Ovary (tissue), 9 donors: ENCODE results near the gene TNS4. TPM values are rescaled to one million over a fixed set of nuclear protein-coding genes. Genes with fewer than 3 reads are reported as not detected.

Source experiments
- DNase-seq, 5 donors: peaks; one replicate each; pipeline ENCODE4 v3.0.0-alpha.2; 2019 to 2020
- H3K27ac ChIP-seq, 2 donors: fragments of 200-600 bp; one replicate each; pipeline versions ENCODE4 v1.5.1 to v1.8.0; 2019 to 2022
- H3K27me3 ChIP-seq: fragments of 200-600 bp; one replicate; pipeline ENCODE4 v1.8.0; 2022
- H3K36me3 ChIP-seq: fragments of 200-600 bp; sonication (generic); one replicate; pipeline ENCODE4 v1.5.1; 2019
- H3K4me1 ChIP-seq: one replicate; pipeline ENCODE4 v1.8.1; 2013; ENCODE audit warnings: mild to moderate bottlenecking, moderate library complexity; ENCODE audit not compliant: insufficient read depth
- H3K4me3 ChIP-seq: fragments of 200-600 bp; sonication (generic); one replicate; pipeline ENCODE4 v1.5.1; 2017
- H3K9me3 ChIP-seq, 2 donors: fragments of 200-600 bp in 1 of 2; sonication (generic) in 1 of 2; one replicate each; pipeline versions ENCODE4 v1.5.1 to v1.8.1; 2013 to 2019; ENCODE audit warnings: mild to moderate bottlenecking in 1 of 2, moderate library complexity in 1 of 2
- CTCF ChIP-seq, 3 donors: fragments of 450-650 bp in 2 of 3; fragments of 200-600 bp in 1 of 3; IDR thresholded peaks; one replicate each; pipeline versions ENCODE4 v1.5.1 to v1.8.0; 2016 to 2022; ENCODE audit warnings: antibody characterized with exemption in 3 of 3, mild to moderate bottlenecking in 1 of 3
- EP300 ChIP-seq: sonication (generic); formaldehyde crosslinking; IDR thresholded peaks from one replicate; pipeline ENCODE4 v1.6.1; 2017; ENCODE audit warnings: antibody characterized with exemption
- POLR2A ChIP-seq: fragments of 450-650 bp; IDR thresholded peaks from one replicate; pipeline ENCODE4 v1.6.1; 2017; ENCODE audit warnings: antibody characterized with exemption, mild to moderate bottlenecking, moderate library complexity
- WGBS, 3 donors: extraction: QIAGEN DNeasy Blood & Tissue Kit in 1 of 3; methylation state at CpG; one replicate each; pipeline versions ENCODE4 v1.1.5 to v1.1.7; 2013 to 2017; 5-methylcytosine and 5-hydroxymethylcytosine counted together
- intact Hi-C, 4 donors: fragments of 100-400 bp; cut with DNase I; formaldehyde crosslinking; loops; one replicate each; pipeline versions ENCODE4 v1.11.0 to v1.15.1; 2022 to 2023
- polyA plus RNA-seq, 2 donors: library from polyadenylated mRNA; stranded (reverse); fragments of 200-250 nt in 1 of 2; fragments of 350-450 nt in 1 of 2; fragmentation: Illumina TruSeq in 1 of 2; extraction: RNeasy Lipid Tissue Mini Kit (QIAGEN cat#74804) in 1 of 2; gene quantifications; one replicate each; pipeline ENCODE4 v1.2.3, GENCODE V29; 2013 to 2014
- total RNA-seq, 7 donors: library from RNA; depleted of rRNA in 2 of 7; stranded (reverse); fragments of >200 nt in 2 of 7; fragmentation: NEBNext Ultra II Directional in 3 of 7; extraction: Animal tissue kit (Norgen Biotek cat#: 25700) in 3 of 7; gene quantifications; one replicate each; pipeline versions ENCODE4 v1.1.0 to v1.2.4, GENCODE V29; 2016 to 2023
- donor health status: DM: no; HTN: no; CAD: no; lungs with moderate emphysema.
- donor health status: DM: no; HTN: no; CAD: no.
- donor health status: Bipolar disorder and iron deficiency.
- donor health status: DM: yes; HTN: yes; CAD: no.
- donor health status: DM: no; HTN: no; CAD: no.
- donor health status: DM: yes; HTN: yes; CAD: no.

TNS4 gene
- total and polyA plus RNA-seq, 9 donors = 0.13 to 6.2 (median 0.54) TPM; not detected in 5

GRCh38 chr17:40519089-40519775 is 17.8 kb upstream of the TNS4 start:
- DNase-seq = peak in 1 of 5 donors; percentile 13
- no peak overlapping the region for H3K4me3 ChIP-seq
- no peak overlapping the region for H3K27ac ChIP-seq
- H3K9me3 ChIP-seq = no peaks in the 10 kb centered on the region
- WGBS, 3 donors = 90 to 100% (median 96%) methylated on average over 4 to 5 of the region's 5 CpGs
- intact Hi-C loops = no loop called here
- no peaks in the 10 kb centered on the region for H3K36me3 ChIP-seq
- no peaks in the 10 kb centered on the region for H3K27me3 ChIP-seq
- no peaks in the 10 kb centered on the region for H3K4me1 ChIP-seq
- no peak for TF ChIP-seq CTCF (IDR thresholded peaks at IDR 0.05)
- TF ChIP-seq EP300 = no peak
- no peak for TF ChIP-seq POLR2A

DNA sequence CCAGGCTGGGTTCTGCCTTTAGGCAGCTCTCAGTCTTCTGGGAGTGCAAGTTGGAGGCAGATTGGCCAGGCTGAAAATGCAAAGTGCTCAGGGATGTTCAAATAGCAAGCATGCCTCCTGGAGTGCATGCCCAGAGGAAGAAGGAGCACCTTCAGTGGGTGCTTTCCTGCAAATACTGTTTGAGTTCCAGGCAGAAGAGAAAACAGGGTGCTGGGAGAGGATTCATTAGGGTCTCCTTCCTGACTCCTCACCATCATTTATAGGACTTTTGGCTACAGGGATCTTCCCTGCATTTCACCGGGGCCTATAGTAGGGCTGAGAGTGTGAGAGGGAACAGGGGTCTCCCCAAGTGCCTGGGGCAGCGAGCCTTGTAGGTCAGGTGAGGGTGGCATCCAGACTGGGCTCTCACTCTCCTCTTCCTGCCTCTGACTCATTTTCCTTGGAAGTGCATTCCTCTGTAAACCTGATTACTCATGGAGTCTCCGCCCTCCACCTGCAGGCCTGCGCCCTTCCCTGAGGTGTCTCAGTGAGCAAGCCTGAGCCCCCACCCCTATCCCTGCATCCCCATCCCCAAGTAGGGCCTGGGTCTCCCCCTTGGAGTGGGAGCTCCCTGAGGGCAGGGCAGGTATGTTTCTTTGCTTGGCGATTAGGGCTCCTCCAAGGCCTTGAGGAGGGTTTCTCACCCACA is 17.1 kb upstream of the TNS4 start:
- H3K36me3 ChIP-seq = no peaks in the 10 kb centered on the region

GRCh38 chr17:40517981-40518380 is 16.6 kb upstream of the TNS4 start:
- Histone ChIP-seq H3K27ac (no peak overlapping the region), H3K9me3 (no peaks in the 10 kb centered on the region), H3K4me3 (no peak overlapping the region), H3K36me3 (no peaks in the 10 kb centered on the region), H3K27me3 (no peaks in the 10 kb centered on the region), H3K4me1 (no peaks in the 10 kb centered on the region)
- no peak for TF ChIP-seq POLR2A
- TF ChIP-seq EP300 = no peak
- TF ChIP-seq CTCF (IDR thresholded peaks at IDR 0.05) = no peak
- intact Hi-C loops = no loop called here
- WGBS, 3 donors = 77 to 83% (median 80%) methylated on average over 4 of the region's 4 CpGs
- DNase-seq = peak in 1 of 5 donors; percentile 13

More for the DNA sequence above, 17.1 kb upstream of the TNS4 start:
- peak in 1 of 5 donors; percentile 20 for DNase-seq
- Histone ChIP-seq H3K27ac (no peak overlapping the region), H3K9me3 (no peaks in the 10 kb centered on the region), H3K27me3 (no peaks in the 10 kb centered on the region), H3K4me1 (no peaks in the 10 kb centered on the region), H3K4me3 (no peak overlapping the region)
- TF ChIP-seq POLR2A (no peak), EP300 (no peak), CTCF (IDR thresholded peaks at IDR 0.05) (no peak)
- 83 to 92% (median 85%) methylated on average over 5 of the region's 5 CpGs for WGBS, 3 donors
- intact Hi-C loops = no loop called here

- no peak overlapping the region for H3K27ac ChIP-seq
- H3K4me3 ChIP-seq = no peak overlapping the region
- 75 to 91% (median 84%) methylated on average over 2 of the region's 2 CpGs for WGBS, 3 donors
- no peaks in the 10 kb centered on the region for H3K4me1 ChIP-seq
- no peak for TF ChIP-seq EP300
- no peak for TF ChIP-seq POLR2A
- TF ChIP-seq CTCF (IDR thresholded peaks at IDR 0.05) = no peak
- H3K27me3 ChIP-seq = no peaks in the 10 kb centered on the region
- DNase-seq = no peak
- H3K36me3 ChIP-seq = no peaks in the 10 kb centered on the region
- intact Hi-C loops = no loop called here
- no peaks in the 10 kb centered on the region for H3K9me3 ChIP-seq
Measured at GRCh38 chr17:40517286-40517662, 15.9 kb upstream of the TNS4 start.
